Measurements from ENCODE around the gene WDR49.

- no peak for TF ChIP-seq EZH2 (IDR thresholded peaks at IDR 0.05; ENCODE audit: borderline replicate concordance, control insufficient read depth, low read depth, low read length)
- TF ChIP-seq BCLAF1 (IDR thresholded peaks at IDR 0.05): no peak
Observed at GRCh38 chr3:167480748-167481147, 173.0 kb downstream of the WDR49 start.
